Panc1 (cell line): ENCODE data around the gene AUNIP.

ENCODE experiments used
- REST ChIP-seq, 2 experiments: IDR thresholded peaks; 2 replicates each; pipeline ENCODE4 v1.6.1; 2011 to 2012; ENCODE audit warnings: low read depth in 2 of 2, control low read depth in 1 of 2, low read length in 1 of 2, mild to moderate bottlenecking in 1 of 2, moderate library complexity in 1 of 2; ENCODE audit not compliant: insufficient read depth in 1 of 2
- TF ChIP-seq, protein P1 (sequence below): fragments of 450-650 bp; IDR thresholded peaks from 2 replicates; pipeline ENCODE4 v1.5.1; 2017; ENCODE audit warnings: mild to moderate bottlenecking

DNA sequence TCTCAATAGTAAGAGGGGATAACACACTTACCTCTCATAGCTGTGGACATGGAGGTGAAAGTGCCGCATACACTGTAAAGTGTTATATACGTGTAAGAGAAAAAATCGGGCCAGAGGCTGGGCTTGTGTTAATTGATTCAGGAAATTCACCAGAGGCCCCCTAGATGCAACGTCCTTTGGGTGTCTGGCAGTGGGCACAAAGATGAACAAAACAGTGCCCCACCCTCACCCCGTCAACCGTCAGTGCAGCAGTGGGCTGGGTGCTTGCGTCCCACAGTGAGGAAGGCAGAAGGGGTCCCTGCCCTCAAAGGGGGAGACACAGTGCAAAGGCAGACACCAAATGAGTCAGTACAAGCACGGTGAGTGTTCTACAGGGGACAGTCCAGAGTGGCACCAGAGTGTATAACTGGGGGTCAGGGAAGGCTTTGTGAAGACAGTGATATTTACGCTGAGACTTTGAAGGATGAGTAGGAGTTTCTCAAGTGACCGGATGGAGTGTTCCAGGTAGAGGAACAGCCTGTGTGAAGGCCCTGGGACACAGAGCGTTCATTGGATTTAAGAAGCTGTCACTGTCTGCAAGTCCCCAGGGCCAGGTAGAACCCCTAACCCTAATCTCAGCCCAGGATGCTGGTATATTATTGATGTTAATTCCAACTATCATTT, 46.1 kb downstream of the AUNIP start:
- TF ChIP-seq, protein P1, sequence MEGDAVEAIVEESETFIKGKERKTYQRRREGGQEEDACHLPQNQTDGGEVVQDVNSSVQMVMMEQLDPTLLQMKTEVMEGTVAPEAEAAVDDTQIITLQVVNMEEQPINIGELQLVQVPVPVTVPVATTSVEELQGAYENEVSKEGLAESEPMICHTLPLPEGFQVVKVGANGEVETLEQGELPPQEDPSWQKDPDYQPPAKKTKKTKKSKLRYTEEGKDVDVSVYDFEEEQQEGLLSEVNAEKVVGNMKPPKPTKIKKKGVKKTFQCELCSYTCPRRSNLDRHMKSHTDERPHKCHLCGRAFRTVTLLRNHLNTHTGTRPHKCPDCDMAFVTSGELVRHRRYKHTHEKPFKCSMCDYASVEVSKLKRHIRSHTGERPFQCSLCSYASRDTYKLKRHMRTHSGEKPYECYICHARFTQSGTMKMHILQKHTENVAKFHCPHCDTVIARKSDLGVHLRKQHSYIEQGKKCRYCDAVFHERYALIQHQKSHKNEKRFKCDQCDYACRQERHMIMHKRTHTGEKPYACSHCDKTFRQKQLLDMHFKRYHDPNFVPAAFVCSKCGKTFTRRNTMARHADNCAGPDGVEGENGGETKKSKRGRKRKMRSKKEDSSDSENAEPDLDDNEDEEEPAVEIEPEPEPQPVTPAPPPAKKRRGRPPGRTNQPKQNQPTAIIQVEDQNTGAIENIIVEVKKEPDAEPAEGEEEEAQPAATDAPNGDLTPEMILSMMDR, result no peak
- TF ChIP-seq REST (IDR thresholded peaks at IDR 0.05; ENCODE audit: insufficient read depth in 1 of 2, low read depth in 2 of 2, low read length in 1 of 2), result no peak
